Dermis microvascular lymphatic vessel endothelial cell (primary cell): ENCODE results near the gene LCN15. TPM values are rescaled to one million over a fixed set of nuclear protein-coding genes. Genes with fewer than 3 reads are reported as not detected.
"Not testable (repeated sequence)": the region's sequence is repeated elsewhere in the genome, so short reads cannot be mapped to it uniquely, and the experiment has no call there.

ENCODE experiments used
- DNase-seq, 2 donors: peaks; one replicate each; pipeline versions ENCODE4 v3.0.0 to v3.0.0-alpha.2; 2010; ENCODE audit warnings: low read depth in 2 of 2
- total RNA-seq: library from RNA; depleted of rRNA; stranded (reverse); fragments of >200 nt; gene quantifications from 2 replicates; pipeline ENCODE4 v1.2.1, GENCODE V29; 2014

The LCN15 gene, protein sequence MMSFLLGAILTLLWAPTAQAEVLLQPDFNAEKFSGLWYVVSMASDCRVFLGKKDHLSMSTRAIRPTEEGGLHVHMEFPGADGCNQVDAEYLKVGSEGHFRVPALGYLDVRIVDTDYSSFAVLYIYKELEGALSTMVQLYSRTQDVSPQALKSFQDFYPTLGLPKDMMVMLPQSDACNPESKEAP
- total RNA-seq, result 0.13 TPM in 1 of 2 replicates, not detected in the other

DNA sequence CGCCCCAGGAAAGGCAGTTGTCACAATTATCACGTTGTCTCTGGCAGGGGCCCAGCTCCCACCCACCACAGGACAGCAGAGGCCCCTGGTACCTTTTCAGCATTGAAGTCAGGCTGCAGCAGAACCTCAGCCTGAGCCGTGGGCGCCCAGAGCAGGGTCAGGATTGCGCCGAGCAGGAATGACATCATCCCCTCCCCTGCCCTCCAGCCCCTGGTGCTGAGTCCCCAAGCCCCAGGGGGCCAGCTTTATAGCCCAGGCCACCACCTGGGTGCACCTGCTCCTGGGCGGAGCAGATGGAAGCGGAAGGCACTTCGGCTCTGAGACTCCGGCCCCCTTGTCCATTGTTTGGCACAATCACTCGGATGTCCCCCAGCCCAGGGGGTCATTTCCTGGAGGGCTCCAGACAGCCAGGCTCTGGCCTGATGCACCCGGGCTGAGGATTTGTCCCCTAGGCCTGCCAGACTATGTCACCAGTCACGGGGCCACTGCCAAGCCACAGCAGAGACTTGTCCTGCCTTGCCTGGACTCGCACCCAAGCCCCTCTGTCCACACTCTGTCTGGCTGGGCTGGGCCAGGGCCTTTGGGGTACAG lies at the start of gene LCN15:
LCN15 (minus strand) TSS at position 218 of the 591 bp plus-strand sequence; CDS start at position 188, 30 bp downstream.
- DNase-seq, result no peak

DNA sequence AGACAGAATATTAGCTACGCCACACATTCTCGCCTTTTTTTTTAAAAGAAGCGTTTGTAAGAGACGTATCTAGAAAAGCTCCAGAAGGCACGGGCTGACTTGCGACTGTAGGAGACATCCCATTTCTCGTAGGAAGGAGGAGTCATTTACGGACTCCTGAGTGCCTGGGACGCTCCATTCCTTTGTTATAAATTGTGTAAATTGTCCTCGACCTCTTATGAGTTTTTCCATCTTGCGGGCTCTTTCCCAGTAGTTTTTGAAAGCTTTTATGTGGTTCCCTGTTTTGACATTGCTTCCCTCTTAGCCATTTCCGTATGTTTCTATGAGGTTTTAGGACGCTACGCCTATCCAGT lies 44.5 kb upstream of the LCN15 start:
- peak in 1 of 2 donors; percentile 32 for DNase-seq

DNA sequence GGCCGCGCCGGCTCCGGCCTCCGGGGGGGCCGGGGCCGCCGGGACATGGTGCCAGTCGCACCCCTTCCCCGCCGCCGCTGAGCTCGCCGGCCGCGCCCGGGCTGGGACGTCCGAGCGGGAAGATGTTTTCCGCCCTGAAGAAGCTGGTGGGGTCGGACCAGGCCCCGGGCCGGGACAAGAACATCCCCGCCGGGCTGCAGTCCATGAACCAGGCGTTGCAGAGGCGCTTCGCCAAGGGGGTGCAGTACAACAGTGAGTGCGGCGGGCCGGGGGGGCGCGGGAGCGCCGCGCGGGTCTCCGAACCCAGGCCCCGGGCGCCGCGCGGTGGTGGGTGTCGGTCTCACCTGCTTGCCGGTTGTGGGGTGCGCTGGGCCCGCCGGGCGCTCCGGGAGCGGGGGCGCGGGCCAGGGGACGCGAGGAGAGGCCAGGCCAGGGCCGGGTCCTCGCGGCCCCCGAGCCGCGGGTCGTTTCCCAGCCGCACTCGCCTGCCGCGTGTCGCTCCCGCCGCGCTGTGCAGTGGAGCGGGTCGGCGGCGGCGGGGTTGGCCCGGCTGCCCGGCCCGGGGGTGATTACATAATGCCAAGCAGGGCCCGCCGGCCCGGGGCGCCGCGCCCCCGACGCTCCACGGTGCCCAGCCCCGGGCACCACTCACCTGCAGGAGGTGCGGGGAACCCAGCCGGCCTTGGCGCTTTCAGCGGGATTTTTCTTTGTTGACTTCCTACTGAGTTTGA lies 43.9 kb upstream of the LCN15 start:
- DNase-seq, result peak in 1 of 2 donors; percentile 38

DNA sequence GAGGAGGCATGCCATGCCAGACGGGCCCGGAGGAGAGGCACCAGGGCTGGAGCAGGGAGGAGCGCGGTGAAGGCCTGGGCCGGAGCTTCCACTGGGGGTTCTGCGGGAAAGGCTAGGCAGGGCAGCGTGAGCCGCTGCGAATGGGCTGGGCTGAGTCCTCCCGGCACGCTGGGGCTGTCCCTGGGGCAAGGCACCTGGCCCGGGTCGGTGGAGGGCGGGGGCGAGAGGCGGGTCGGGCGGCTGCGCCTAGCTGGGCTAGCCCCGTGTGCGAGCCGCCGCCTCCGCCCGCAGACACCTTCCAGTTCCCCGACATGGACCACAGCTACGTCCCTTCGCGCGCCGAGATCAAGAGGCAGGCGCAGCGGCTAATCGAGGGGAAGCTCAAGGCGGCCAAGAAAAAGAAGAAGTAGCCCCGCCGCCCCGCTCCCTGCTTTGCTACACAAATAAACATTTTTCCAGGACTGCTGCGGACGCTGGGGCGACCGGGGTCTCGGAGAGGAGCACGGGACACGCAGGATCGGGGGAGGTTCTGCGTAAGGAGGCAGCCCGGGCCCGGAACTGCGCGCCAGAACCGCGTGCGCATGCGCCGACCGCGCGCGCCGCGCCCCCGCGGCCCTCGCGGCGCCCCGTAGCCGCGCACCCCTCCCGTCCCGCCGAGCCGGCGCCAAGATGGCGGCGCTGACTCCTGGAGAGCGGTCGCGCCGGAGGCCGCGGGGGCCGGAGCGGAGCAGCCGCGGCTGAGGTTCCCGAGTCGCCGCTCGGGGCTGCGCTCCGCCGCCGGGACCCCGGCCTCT lies 43.2 kb upstream of the LCN15 start, which contains the start of gene RABL6:
RABL6 (plus strand) TSS at position 668 of the 794 bp plus-strand sequence. CDS start 249 bp downstream, outside the sequence.
- DNase-seq, result peak; percentile 40 to 80

DNA sequence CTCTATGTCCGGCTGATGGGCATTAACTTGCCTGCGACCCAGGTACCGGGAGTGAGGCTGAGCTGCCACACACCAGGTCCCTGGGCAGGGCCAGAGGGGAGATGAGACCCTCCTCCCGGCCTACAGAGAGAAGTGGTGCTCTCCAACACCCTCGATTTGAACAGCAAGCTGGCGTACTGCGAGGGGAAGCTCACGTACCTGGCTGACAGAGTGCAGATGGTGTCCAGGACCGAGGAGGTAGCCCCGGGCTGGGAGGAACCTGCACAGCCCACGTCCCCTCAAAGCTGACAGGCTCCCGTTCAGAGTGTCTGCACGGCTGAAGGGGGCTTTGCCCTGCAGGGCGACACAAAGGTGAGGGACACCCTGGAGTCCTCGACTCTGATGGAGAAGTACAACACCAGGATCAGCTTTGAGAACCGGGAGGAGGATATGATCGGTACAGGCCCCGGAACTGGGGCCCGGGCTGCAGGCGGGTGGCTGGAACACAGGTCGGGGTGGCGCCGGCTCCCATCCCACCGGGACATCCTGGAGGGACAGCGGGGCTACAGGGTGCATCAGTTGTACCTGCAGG lies 42.4 kb upstream of the LCN15 start:
- no peak for DNase-seq

DNA sequence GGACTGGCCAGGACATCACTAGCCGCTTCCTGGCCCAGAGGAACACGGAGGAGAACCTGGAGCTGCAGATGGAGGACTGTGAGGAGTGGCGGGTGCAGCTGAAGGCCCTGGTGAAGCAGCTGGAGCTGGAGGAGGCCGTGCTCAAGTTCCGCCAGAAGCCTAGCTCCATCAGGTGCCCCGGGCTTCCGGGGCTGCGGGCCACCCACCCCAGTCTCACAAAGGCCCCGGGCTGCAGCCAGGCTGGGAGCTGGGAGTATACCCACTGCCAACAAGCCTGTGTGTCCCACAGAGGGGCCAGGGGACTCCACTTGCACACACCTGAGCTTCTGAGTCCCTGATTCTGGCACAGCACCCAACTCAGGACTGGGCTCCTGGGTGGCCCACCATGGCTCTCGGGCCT lies 41.7 kb upstream of the LCN15 start:
- DNase-seq, result no peak

DNA sequence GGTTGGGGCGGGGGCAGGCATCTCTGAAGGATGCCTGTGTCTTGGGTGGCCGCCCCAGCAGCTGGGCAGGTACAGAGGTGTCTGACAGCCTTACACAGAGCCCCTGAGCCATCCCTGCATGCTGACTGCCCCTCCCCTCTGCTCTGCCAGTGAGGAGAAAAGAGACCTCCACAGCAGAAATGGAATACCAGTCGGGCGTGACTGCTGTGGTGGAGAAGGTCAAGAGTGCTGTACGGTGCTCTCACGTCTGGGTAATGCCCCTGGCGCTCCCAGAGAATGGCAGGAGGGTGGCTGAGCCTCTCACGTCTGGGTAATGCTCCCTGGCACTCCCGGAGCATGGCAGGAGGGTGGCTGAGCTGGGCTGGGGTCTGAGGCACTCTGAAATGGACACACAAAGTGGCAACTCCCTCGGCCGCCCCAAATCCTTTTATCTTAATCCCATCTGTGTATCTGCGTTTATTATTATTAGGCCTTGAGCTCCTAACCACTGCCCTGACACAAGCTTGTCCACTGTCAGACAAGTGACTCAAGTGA lies 41.0 kb upstream of the LCN15 start:
- no peak for DNase-seq

DNA sequence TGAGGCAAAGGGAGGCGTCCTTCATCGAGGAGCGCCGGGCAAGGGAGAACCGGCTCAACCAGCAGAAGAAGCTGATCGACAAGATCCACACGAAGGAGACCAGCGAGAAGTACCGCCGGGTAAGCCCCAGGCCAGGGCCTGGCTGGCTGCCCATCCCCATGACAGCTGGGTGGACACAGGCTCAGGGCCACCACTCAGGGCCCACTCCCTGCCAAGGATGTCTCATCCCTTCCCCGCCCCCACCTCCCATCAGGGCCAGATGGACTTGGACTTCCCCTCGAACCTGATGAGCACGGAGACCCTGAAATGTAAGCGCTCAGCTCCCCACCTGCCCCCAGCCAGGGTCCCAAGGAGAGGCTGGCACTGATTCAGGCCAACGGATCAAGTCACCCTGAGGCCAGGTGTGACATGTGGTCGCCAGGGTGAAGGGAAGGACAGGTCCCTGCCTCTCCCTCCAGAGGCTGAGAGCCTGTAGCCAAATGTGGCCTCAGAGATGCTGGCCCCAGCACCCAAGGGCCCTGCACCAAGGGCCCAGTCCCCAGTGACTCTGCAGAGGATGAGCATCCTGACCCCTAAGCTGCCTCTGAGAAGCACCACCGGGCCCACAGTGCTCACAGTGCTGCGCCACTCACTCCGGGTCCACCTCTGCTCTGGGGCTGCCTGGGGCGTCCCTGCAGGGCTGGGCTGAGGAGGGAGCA lies 40.3 kb upstream of the LCN15 start:
- no peak for DNase-seq

DNA sequence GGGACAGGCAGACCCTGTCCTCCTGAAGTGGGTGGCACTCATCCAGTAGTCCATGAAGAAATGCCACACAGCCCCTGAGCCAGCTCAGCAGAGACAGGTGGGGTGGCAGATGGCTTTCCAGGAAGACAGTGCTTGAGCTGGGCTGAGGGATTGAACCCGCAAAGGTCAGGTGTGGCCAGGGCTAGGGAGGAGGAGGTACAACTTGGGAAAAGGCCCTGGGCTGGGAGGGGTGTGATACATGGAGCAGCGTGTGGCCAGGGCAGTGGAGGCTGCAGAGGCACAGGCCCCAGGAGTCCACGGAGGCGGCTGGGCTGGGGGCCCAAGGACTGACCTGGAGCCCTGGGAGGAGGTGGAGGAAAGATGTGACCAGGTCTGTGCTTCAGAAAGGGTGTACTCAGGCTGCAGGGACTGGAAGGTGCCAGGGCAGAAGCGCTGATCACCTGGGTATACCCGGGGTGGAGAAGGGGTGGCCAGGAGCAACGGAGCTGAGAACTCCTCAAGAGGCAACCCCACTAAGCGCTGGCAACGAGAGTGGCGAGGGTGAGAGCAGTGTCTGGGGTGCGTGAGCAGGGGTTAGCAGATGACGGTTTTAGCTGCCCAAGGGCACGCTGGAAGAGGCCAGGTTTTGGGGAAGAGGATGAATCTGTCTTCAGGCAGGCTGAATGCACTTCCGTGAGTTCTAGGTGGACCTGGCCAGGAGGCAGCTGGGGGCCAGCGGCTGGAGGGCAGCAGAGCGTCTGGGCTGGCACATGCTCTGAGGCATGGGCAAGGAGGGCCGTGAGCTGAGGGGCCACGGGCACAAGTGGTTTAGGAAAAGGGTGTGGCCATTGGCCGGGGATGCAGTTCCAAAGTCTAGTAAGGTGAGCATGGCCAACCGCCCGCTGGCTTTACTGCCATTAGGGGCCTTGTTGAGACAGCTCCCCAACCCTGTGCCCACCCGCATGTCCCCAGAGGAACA lies 39.5 kb upstream of the LCN15 start:
- no peak for DNase-seq

DNA sequence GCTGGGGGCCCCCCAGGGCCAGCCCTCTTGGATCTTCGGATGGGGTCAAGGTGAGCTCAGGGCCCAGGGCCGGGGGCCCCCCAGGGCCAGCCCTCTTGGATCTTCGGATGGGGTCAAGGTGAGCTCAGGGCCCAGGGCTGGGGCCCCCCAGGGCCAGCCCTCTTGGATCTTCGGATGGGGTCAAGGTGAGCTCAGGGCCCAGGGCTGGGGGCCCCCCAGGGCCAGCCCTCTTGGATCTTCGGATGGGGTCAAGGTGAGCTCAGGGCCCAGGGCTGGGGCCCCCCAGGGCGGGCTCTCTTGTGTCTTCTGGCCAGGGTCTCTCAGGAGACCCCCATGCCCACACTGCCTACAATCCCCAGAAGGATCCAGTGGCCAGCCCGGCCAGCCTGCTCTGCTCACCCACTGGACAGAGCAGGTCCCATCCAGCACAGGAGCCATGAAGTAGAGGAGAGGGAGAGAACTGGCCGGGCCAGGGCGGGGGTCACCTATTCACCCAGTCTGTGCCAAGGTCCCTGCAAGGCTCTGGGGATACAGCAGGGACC lies 38.8 kb upstream of the LCN15 start:
- DNase-seq, result not testable (repeated sequence)

DNA sequence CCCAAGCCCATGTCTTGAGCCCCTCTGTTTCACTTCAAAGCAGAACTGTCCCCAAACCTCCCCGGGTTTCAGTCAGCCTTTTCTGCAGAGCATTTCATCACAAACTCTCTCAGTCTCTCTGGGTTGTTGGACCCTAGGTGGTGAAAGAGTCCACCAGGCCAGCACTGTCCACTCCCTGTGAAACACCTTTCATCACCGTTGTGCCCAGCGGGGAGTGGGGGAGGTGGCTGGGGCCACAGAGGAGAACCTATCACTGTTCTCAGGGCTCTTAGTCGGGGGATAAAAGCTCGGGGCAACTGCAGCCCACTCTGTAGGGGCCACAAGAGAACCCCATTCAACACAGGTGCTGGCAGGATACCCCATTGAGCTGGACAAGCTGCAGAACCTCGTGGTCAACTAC lies 38.0 kb upstream of the LCN15 start:
- DNase-seq, result no peak

DNA sequence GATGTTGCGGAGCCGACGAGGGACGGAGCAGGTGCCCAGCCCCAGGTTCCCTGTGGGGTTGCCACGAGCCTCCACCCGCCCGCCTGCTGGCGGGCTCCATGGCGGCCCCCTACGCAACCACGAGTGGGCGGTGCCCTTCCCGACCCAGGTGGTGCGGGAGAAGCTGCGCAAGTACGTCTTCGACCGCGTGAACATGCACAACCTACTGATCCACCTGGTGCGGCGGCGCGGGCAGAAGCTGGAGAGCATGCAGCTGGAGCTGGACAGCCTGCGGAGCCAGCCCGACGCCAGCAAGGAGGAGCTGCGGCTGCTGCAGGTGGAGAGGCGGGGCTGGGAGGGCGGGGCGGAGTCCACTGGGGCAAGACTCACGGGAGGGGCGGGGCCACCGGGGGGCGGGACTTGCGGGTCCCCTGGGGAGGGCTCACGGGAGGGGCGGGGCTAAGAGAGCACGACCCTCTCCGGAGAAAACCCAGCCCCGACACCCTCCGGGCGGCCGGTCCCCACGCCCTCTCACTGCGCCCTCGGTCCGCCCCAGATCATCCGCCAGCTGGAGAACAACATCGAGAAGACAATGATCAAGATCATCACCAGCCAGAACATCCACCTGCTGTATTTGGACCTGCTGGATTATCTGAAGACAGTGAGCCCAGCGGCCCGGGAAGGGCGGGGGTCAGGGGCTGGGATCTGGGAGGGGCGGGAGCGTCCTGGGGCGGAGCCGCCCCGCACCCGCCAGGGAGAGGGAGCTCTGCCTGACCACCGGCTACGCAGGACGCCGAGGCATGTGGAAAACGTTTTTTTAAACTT lies 35.7 kb upstream of the LCN15 start:
- peak; percentile 11 to 69 for DNase-seq

DNA sequence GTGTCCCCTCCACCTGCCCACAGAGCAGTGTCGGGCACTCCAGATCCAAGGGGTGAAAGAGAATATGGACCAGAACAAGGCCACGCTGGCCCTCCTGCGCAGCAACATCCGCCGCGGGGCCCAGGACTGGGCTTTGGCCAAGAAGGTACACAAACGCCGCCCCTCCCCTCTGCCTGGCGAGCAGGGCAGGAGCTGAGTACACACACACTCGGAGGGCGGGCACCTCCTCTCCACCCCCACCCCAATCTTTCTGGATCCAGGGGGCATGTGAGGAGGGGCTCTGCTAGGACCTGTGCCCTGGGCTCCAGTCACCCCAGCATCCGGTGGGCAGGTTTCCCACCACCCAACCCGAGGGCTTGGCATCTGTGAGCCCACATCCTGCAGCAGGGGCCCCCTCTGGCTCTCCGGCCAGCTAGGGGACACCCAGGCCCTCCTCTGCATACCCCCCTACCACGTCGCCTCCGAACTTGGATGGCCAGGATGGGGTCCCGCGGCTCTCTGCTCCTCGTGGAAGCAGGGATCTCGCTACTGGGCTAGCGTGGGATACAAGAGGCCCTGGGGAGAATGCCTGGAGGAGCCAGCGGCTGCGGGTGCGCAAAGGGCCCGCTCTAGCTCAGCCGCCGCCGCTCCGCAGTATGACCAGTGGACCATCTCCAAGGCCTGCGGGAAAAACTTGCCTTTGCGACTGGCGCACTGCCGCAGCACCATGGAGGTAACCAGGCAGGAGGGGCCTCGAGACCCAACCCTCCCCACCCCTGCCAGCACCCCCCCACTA lies 34.9 kb upstream of the LCN15 start:
- no peak for DNase-seq

DNA sequence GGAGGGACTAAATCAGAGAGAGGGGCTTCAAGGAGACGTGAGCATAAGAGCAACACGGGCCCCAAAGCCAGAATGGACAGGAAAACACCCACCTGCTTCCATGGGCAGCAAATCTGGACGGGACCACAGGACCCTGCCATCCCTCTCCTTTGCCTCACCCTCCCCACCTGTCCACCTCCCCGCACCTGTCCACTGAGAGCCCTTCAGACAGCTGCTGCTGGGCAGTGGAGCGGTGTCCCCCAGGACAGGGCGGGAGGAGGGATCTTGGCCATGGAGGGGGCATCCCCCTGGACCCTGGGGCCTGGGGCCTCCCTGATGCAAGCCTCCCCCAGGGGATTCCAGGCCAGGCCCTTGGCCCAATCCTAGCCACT lies 34.4 kb upstream of the LCN15 start:
- DNase-seq, result no peak

DNA sequence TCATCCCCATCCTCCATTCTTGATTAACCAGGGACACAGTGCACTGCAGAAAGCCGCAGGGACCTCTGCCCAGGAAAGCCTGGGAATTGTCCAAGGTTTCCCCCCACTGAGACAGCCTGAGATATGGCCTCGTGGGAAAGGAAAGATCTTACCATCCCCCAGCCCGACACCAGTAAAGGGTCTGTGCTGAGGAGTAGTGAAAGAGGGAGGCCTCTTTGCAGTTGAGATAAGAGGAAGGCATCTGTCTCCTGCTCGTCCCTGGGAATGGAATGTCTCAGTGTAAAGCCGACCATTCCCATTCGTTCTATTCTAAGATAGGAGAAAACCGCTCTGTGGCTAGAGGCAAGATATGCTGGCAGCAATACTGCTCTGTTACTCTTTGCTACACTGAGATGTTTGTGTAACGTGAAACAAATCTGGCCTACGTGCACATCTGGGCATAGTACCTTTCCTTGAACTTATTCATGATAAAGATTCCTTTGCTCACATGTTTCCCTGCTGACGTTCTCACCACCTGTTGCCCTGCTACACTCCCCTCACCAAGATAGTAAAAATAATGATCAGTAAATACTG lies 32.5 kb upstream of the LCN15 start:
- not testable (repeated sequence) for DNase-seq

DNA sequence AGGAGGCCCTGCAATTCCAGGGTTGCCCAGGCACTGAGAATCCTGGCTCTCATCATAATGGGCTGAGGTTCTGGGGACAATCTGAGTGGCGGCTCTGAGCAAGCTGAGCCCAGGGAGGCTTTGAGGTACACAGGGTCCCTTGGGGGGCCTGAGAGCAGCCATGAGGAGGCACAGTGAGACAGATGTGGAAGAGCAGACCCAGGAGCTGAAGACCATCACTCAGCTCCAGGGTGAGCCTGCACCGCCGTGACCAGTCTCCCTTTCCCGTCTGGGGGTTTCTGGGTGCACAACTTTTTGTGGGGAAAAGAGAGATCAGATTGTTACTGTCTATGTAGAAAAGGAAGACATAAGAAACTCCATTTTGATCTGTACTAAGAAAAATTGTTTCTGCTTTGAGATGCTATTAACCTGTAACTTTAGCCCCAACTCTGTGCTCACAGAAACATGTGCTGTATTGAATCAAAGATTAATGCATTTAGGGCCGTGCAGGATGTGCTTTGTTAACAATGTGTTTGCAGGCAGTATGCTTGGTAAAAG lies 32.0 kb upstream of the LCN15 start, which contains the start of gene CCDC183:
CCDC183 (plus strand) TSS at position 101 of the 537 bp plus-strand sequence; CDS start at position 161, 60 bp downstream.
- DNase-seq, result no peak

DNA sequence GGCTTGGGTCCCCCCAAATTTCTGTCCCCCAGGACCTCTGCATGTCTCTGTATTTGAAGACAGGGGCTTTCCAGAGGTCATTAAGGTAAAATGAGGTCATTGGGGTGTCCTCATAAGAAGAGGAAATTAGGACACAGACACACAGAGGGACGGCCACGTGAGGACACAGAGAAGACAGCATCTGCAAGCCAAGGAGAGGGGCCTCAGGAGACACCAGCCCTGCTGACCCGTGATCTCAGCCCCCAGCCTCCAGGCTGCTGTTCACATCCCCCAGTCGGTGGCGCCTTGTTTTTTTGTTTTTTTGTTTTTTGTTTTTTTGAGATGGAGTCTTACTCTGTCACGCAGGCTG lies 30.7 kb upstream of the LCN15 start:
- no peak for DNase-seq
